ENCODE data around the gene TNFRSF13B.

The TNFRSF13B gene

DNA sequence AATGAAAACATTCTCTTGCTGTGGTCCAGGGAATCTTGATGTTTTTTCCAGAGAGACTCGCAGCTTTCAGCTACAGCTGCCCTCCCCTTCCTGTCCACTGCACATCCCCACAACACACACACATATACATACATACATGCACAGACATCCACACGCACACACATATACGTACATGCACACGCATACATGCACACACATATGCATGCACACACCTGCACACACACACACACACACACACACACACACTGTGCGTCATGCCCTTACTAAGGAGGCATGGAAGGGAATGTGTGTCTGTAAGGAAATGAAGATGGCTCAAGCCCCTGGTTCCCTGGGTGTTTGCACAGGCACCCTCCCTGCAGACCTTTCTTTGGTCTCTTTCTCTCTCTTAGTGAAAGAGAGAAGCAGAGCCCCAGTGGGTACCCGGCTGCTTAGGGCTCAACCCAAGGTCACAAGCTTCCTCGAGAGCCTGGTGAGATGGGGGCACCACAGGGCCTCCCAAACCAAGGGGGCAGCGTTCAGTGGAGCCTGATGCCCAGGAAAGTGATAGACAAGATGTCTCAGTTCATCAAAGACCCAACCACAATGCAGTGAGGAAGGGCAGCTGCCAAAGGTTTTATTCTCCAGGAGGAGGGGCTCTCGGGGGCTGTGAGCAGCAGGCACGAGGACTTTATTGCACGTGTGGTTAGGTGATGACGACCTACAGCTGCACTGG is 33.3 kb downstream of the TNFRSF13B start:
- no peak overlapping the region for H3K4me3 ChIP-seq (ENCODE audit: control insufficient read depth, low read depth, low read length)
- no peak for DNase-seq (ENCODE audit: low read depth)
- no peak for TF ChIP-seq CTCF (IDR thresholded peaks at IDR 0.05; ENCODE audit: control insufficient read depth, insufficient read depth, low read depth, low read length, missing control alignments)

DNA sequence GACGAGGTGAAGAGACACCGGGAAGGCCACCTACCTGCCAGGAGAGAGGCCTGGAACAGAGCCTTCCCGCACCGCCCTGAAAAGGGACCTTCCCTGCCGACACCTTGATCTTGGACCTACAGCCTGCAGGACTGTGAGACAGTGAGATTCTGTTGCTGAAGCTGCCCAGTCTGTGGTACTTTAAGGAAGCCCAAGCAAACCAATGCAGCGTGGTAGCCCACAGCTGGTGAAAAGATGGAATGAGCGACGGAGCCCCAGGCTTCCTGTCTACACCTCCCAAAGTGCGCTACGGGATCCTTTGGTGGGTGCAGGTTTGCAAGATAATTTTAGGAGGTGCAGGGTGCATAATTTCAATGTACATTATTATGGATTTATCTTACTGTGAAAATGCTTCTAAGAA is 33.9 kb downstream of the TNFRSF13B start:
- no peak for TF ChIP-seq CTCF (IDR thresholded peaks at IDR 0.05; ENCODE audit: control insufficient read depth, insufficient read depth, low read depth, low read length, missing control alignments)
- no peak for DNase-seq (ENCODE audit: low read depth)
- H3K4me3 ChIP-seq (ENCODE audit: control insufficient read depth, low read depth, low read length), result no peak overlapping the region

DNA sequence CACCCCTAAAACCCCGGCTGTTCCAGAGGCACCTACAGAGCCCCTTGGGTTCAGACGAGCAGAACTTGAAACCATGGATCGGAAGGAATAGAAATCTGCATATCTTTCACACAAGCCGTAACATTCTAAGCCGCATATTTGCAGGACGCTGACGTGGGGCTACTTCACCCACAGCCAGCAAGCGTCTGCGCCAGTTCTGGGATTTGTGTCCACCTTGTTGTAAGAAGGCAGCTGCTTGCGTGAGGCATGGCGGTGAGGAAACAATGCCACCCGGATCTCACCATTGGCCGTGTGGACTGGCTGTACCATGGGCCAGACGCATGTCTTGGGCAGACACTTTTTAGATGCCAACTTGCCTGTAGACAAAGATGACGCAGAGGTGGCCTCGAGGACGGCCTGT is 34.5 kb downstream of the TNFRSF13B start:
- no peak for DNase-seq (ENCODE audit: low read depth)
- TF ChIP-seq CTCF (IDR thresholded peaks at IDR 0.05; ENCODE audit: control insufficient read depth, insufficient read depth, low read depth, low read length, missing control alignments), result no peak
- no peak overlapping the region for H3K4me3 ChIP-seq (ENCODE audit: control insufficient read depth, low read depth, low read length)

- no peak for DNase-seq (ENCODE audit: low read depth)
- no peak overlapping the region for H3K4me3 ChIP-seq (ENCODE audit: control insufficient read depth, low read depth, low read length)
- no peak for TF ChIP-seq CTCF (IDR thresholded peaks at IDR 0.05; ENCODE audit: control insufficient read depth, insufficient read depth, low read depth, low read length, missing control alignments)
Measured at GRCh38 chr17:16936536-16937310, 35.2 kb downstream of the TNFRSF13B start.

- DNase-seq (ENCODE audit: low read depth), result no peak
- H3K4me3 ChIP-seq (ENCODE audit: control insufficient read depth, low read depth, low read length), result no peak overlapping the region
- TF ChIP-seq CTCF (IDR thresholded peaks at IDR 0.05; ENCODE audit: control insufficient read depth, insufficient read depth, low read depth, low read length, missing control alignments), result no peak
Measured at GRCh38 chr17:16935786-16936185, 36.1 kb downstream of the TNFRSF13B start.

- no peak for DNase-seq (ENCODE audit: low read depth)
- no peak overlapping the region for H3K4me3 ChIP-seq (ENCODE audit: control insufficient read depth, low read depth, low read length)
- TF ChIP-seq CTCF (IDR thresholded peaks at IDR 0.05; ENCODE audit: control insufficient read depth, insufficient read depth, low read depth, low read length, missing control alignments), result no peak
Measured at GRCh38 chr17:16935241-16935663, 36.7 kb downstream of the TNFRSF13B start.

Measured in AG09309 (cell line).